GM18511 (cell line): Measurements from ENCODE around the gene BATF2.
"Not testable (repeated sequence)": the region's sequence is repeated elsewhere in the genome, so short reads cannot be mapped to it uniquely, and the experiment has no call there.

Experiments used
- ATAC-seq: cut with Tn5 transposase; IDR thresholded peaks from one replicate; pipeline ENCODE4 v1.9.1; 2021; ENCODE audit warnings: mild to moderate bottlenecking, moderate library complexity; ENCODE audit not compliant: unreplicated experiment

BATF2 gene

GRCh38 chr11:64996710-64997380 is at the start of gene BATF2:
Gene BATF2, minus strand, starts transcription at chr11:64996971. Its CDS starts 57 bp downstream, at chr11:64996914.
- ATAC-seq, result no peak

- no peak for ATAC-seq
These were observed 49.0 kb upstream of the BATF2 start for GRCh38 chr11:65045728-65046127.

GRCh38 chr11:65045061-65045460 is 48.3 kb upstream of the BATF2 start:
- ATAC-seq, result no peak

- no peak for ATAC-seq
These were observed 47.2 kb upstream of the BATF2 start for GRCh38 chr11:65043881-65044501.

- no peak for ATAC-seq
These were observed 46.1 kb upstream of the BATF2 start for GRCh38 chr11:65042891-65043290.

GRCh38 chr11:65040847-65041622 is 44.3 kb upstream of the BATF2 start, which contains the start of gene SAC3D1:
Gene SAC3D1, plus strand, starts transcription at chr11:65041210. Its CDS starts 83 bp downstream, at chr11:65041293.
- ATAC-seq, result peak; percentile 90

- no peak for ATAC-seq
These were observed 43.7 kb upstream of the BATF2 start for GRCh38 chr11:65040520-65040846.

GRCh38 chr11:65036931-65037330 is 40.2 kb upstream of the BATF2 start:
- no peak for ATAC-seq

GRCh38 chr11:65035579-65035978 is 38.8 kb upstream of the BATF2 start:
- ATAC-seq, result no peak

- no peak for ATAC-seq
These were observed 37.7 kb upstream of the BATF2 start for GRCh38 chr11:65034423-65034822.

- no peak for ATAC-seq
These were observed 35.4 kb upstream of the BATF2 start for GRCh38 chr11:65032216-65032615.

GRCh38 chr11:65027213-65028067 is 30.7 kb upstream of the BATF2 start, which contains the start of gene SNX15:
Gene SNX15, plus strand, starts transcription at chr11:65027439. Its CDS starts 99 bp downstream, at chr11:65027538.
- ATAC-seq, result peak; percentile 93

GRCh38 chr11:65026810-65027209 is 30.0 kb upstream of the BATF2 start:
- no peak for ATAC-seq

- not testable (repeated sequence) for ATAC-seq
These were observed 26.7 kb upstream of the BATF2 start for GRCh38 chr11:65023502-65023901.

GRCh38 chr11:65021509-65021908 is 24.7 kb upstream of the BATF2 start:
- no peak for ATAC-seq

GRCh38 chr11:65021003-65021402 is 24.2 kb upstream of the BATF2 start:
- ATAC-seq, result no peak

- ATAC-seq, result no peak
These were observed 23.1 kb upstream of the BATF2 start for GRCh38 chr11:65019824-65020223.

GRCh38 chr11:65017937-65018336 is 21.2 kb upstream of the BATF2 start:
- no peak for ATAC-seq

- no peak for ATAC-seq
These were observed 19.9 kb upstream of the BATF2 start for GRCh38 chr11:65016705-65017104.

GRCh38 chr11:65014726-65015227 is 18.0 kb upstream of the BATF2 start:
- ATAC-seq, result no peak
